Keratinocyte (primary cell): ENCODE results near the gene KCNK7.

ENCODE experiments used
- EZH2 ChIP-seq: IDR thresholded peaks from one replicate; pipeline ENCODE4 v1.6.1; 2012; ENCODE audit warnings: inconsistent platforms, mild to moderate bottlenecking, low read length, moderate library complexity
- TF ChIP-seq, protein P1 (sequence below), 3 experiments: IDR thresholded peaks in 1 of 3; conservative IDR thresholded peaks in 1 of 3; optimal IDR thresholded peaks in 1 of 3; 2 replicates in 2 of 3; 3 replicates in 1 of 3; pipeline versions ENCODE3 to v1.5.1; 2011; ENCODE audit warnings: low read length in 3 of 3, mild to moderate bottlenecking in 3 of 3, moderate library complexity in 2 of 3, control low read depth in 1 of 3, inconsistent platforms in 1 of 3; ENCODE audit not compliant: insufficient read depth in 2 of 3; ENCODE audit errors: extremely low read depth in 1 of 3

DNA sequence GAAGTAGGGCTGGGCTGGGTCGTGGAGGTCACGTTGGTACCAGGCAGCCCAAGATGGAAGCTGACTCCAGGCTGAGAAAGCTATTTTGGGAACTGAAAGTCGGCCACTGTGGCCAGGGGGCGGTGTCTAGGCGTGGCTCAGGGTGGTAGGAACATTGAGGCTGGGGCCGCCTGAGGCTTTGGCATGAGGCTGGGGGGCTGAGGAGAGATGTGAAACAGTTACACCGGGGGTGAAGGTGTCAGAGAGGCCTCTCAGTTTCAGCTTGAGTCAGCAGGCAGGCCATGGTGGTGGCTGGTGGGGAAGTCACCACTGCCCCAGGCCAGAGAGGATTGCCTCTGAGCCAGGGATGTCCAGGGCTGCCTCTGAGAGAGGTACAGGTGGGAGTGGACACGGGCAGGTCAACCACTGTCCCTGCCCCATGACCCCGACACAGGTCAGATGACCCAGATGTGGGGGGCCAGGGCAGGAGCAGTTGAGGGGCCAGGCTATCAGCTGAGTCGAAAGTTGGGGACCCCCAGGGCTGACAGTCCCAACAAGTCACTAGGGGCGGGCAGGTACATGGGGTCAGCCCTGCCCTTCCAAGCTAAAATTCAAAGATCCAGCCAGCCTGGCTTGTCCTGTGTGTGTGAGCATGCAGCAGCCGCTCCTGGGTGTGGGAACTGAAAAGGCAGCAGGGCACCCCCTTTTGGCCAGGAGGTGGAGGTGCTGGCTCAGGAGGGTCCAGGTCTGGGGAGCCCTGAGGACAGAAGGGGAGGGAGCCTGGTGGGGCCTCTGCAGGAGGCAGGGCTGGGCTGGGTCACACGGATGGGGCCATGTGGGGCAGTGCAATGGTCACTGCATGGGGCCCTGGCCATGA lies 7.2 kb downstream of the KCNK7 start:
- TF ChIP-seq, protein P1, sequence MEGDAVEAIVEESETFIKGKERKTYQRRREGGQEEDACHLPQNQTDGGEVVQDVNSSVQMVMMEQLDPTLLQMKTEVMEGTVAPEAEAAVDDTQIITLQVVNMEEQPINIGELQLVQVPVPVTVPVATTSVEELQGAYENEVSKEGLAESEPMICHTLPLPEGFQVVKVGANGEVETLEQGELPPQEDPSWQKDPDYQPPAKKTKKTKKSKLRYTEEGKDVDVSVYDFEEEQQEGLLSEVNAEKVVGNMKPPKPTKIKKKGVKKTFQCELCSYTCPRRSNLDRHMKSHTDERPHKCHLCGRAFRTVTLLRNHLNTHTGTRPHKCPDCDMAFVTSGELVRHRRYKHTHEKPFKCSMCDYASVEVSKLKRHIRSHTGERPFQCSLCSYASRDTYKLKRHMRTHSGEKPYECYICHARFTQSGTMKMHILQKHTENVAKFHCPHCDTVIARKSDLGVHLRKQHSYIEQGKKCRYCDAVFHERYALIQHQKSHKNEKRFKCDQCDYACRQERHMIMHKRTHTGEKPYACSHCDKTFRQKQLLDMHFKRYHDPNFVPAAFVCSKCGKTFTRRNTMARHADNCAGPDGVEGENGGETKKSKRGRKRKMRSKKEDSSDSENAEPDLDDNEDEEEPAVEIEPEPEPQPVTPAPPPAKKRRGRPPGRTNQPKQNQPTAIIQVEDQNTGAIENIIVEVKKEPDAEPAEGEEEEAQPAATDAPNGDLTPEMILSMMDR (optimal IDR thresholded peaks at IDR 0.05 in 1 of 3, IDR thresholded peaks at IDR 0.05 in 1 of 3, conservative IDR thresholded peaks at IDR 0.05 in 1 of 3; ENCODE audit: extremely low read depth in 1 of 3, insufficient read depth in 2 of 3, low read length in 3 of 3), result peak; percentile 76 to 77 (median 77)
- TF ChIP-seq EZH2, result no peak
